ENCODE measurements around the gene SCN2A. TPM values are rescaled to one million over a fixed set of nuclear protein-coding genes. Genes with fewer than 3 reads are reported as not detected.

Gene SCN2A
- total and polyA plus RNA-seq, 2 donors (not counting 1 experiment from before 2014, with no cell fraction given): 0.22 to 0.24 TPM

- H3K4me2 ChIP-seq (replicated peaks; ENCODE audit: low read depth, low read length, poor library complexity, severe bottlenecking): no peak overlapping the region
- no CpG with 5 or more reads among the region's 2 CpGs for WGBS (ENCODE audit: insufficient coverage)
- DNase-seq (no peak), ATAC-seq (ENCODE audit: low read depth) (no peak)
- no peak overlapping the region for H3K4me3 Mint-ChIP-seq
- no peak overlapping the region for H3K4me3 ChIP-seq (ENCODE audit: control extremely low read depth in 1 of 5, extremely low read depth in 1 of 5, insufficient read depth in 1 of 5, low read depth in 2 of 5, low read length in 4 of 5)
- H3K27me3 Mint-ChIP-seq: no peaks in the 10 kb centered on the region
- no peak overlapping the region for H3K27ac ChIP-seq (ENCODE audit: low read length in 2 of 2)
- H3K4me1 Mint-ChIP-seq: peaks cover 1% of the 10 kb centered on the region
- H2AFZ ChIP-seq (ENCODE audit: insufficient read depth, low read depth, low read length, poor library complexity, severe bottlenecking): no peak overlapping the region
- no peaks in the 10 kb centered on the region for H3K4me1 ChIP-seq (ENCODE audit: control insufficient read depth in 2 of 2, insufficient read depth in 2 of 2, low read length in 2 of 2)
- POLR2A ChIA-PET: no interaction called here
- CTCF ChIA-PET: no interaction called here
- H4K20me1 ChIP-seq (ENCODE audit: control insufficient read depth, insufficient read depth, low read length, poor library complexity, severe bottlenecking): no peaks in the 10 kb centered on the region
- no peaks in the 10 kb centered on the region for H3K9me3 Mint-ChIP-seq (ENCODE audit: insufficient read depth)
- H3K9me3 ChIP-seq (ENCODE audit: control extremely low read depth in 1 of 3, control insufficient read depth in 2 of 3, insufficient read depth in 1 of 3, low read length in 2 of 3): no peaks in the 10 kb centered on the region
- no peaks in the 10 kb centered on the region for H3K36me3 ChIP-seq (replicated peaks in 1 of 2; ENCODE audit: control extremely low read depth in 1 of 2, control insufficient read depth in 1 of 2, extremely low read depth in 1 of 2, insufficient read depth in 2 of 2, low read length in 1 of 2)
- TF ChIP-seq, protein P1, sequence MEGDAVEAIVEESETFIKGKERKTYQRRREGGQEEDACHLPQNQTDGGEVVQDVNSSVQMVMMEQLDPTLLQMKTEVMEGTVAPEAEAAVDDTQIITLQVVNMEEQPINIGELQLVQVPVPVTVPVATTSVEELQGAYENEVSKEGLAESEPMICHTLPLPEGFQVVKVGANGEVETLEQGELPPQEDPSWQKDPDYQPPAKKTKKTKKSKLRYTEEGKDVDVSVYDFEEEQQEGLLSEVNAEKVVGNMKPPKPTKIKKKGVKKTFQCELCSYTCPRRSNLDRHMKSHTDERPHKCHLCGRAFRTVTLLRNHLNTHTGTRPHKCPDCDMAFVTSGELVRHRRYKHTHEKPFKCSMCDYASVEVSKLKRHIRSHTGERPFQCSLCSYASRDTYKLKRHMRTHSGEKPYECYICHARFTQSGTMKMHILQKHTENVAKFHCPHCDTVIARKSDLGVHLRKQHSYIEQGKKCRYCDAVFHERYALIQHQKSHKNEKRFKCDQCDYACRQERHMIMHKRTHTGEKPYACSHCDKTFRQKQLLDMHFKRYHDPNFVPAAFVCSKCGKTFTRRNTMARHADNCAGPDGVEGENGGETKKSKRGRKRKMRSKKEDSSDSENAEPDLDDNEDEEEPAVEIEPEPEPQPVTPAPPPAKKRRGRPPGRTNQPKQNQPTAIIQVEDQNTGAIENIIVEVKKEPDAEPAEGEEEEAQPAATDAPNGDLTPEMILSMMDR (IDR thresholded peaks at IDR 0.05): no peak
- intact Hi-C loops (cut with micrococcal nuclease): no loop called here
- no peak overlapping the region for H3K9ac ChIP-seq (ENCODE audit: low read length)
- H3K27me3 ChIP-seq (replicated peaks in 1 of 4; ENCODE audit: control extremely low read depth in 1 of 4, control insufficient read depth in 3 of 4, insufficient read depth in 4 of 4, low read length in 3 of 4): no peaks in the 10 kb centered on the region
- H3K27ac Mint-ChIP-seq: no peak overlapping the region
- no peaks in the 10 kb centered on the region for H3K79me2 ChIP-seq (ENCODE audit: control insufficient read depth, insufficient read depth, low read length)
Observed at GRCh38 chr2:165349181-165349580, 110.0 kb downstream of the SCN2A start.

GRCh38 chr2:165357758-165358157 lies 118.5 kb downstream of the SCN2A start:
- H3K4me1 ChIP-seq (ENCODE audit: control insufficient read depth in 2 of 2, insufficient read depth in 2 of 2, low read length in 2 of 2): no peaks in the 10 kb centered on the region
- no peak overlapping the region for H3K4me2 ChIP-seq (replicated peaks; ENCODE audit: low read depth, low read length, poor library complexity, severe bottlenecking)
- no CpG with 5 or more reads among the region's 2 CpGs for WGBS (ENCODE audit: insufficient coverage)
- H3K79me2 ChIP-seq (ENCODE audit: control insufficient read depth, insufficient read depth, low read length): no peaks in the 10 kb centered on the region
- no peak for TF ChIP-seq EZH2 (IDR thresholded peaks at IDR 0.05; ENCODE audit: borderline replicate concordance, insufficient read depth, low read depth, low read length, poor library complexity, severe bottlenecking)
- TF ChIP-seq, protein P1 (IDR thresholded peaks at IDR 0.05): no peak
- Mint-ChIP-seq H3K9me3 (ENCODE audit: insufficient read depth) (no peaks in the 10 kb centered on the region), H3K4me1 (no peaks in the 10 kb centered on the region), H3K4me3 (no peak overlapping the region), H3K27me3 (no peaks in the 10 kb centered on the region), H3K27ac (no peak overlapping the region)
- ChIA-PET POLR2A (no interaction called here), CTCF (no interaction called here)
- H3K4me3 ChIP-seq (ENCODE audit: control extremely low read depth in 1 of 5, extremely low read depth in 1 of 5, insufficient read depth in 1 of 5, low read depth in 2 of 5, low read length in 4 of 5): no peak overlapping the region
- no peaks in the 10 kb centered on the region for H3K36me3 ChIP-seq (replicated peaks in 1 of 2; ENCODE audit: control extremely low read depth in 1 of 2, control insufficient read depth in 1 of 2, extremely low read depth in 1 of 2, insufficient read depth in 2 of 2, low read length in 1 of 2)
- intact Hi-C loops (cut with micrococcal nuclease): no loop called here
- H3K27ac ChIP-seq (ENCODE audit: low read length in 2 of 2): no peak overlapping the region
- ATAC-seq (ENCODE audit: low read depth): no peak
- H3K27me3 ChIP-seq (replicated peaks in 1 of 4; ENCODE audit: control extremely low read depth in 1 of 4, control insufficient read depth in 3 of 4, insufficient read depth in 4 of 4, low read length in 3 of 4): no peaks in the 10 kb centered on the region
- H2AFZ ChIP-seq (ENCODE audit: insufficient read depth, low read depth, low read length, poor library complexity, severe bottlenecking): no peak overlapping the region
- no peaks in the 10 kb centered on the region for H4K20me1 ChIP-seq (ENCODE audit: control insufficient read depth, insufficient read depth, low read length, poor library complexity, severe bottlenecking)
- no peaks in the 10 kb centered on the region for H3K9me3 ChIP-seq (ENCODE audit: control extremely low read depth in 1 of 3, control insufficient read depth in 2 of 3, insufficient read depth in 1 of 3, low read length in 2 of 3)
- DNase-seq: no peak
- H3K9ac ChIP-seq (ENCODE audit: low read length): no peak overlapping the region
